HG03565 (cell line): ENCODE data around the gene CDH2.

Experiments used
- ATAC-seq: cut with Tn5 transposase; IDR thresholded peaks from one replicate; pipeline ENCODE4 v1.9.1; 2021; ENCODE audit warnings: mild to moderate bottlenecking, moderate library complexity; ENCODE audit not compliant: unreplicated experiment

Gene CDH2

GRCh38 chr18:28045880-28046279, 131.1 kb downstream of the CDH2 start:
- ATAC-seq: no peak

- ATAC-seq: no peak
Measured at GRCh38 chr18:28045176-28045810, 131.6 kb downstream of the CDH2 start.

- ATAC-seq: no peak
Measured at GRCh38 chr18:28044036-28044435, 132.9 kb downstream of the CDH2 start.

- no peak for ATAC-seq
Measured at GRCh38 chr18:28043631-28044030, 133.3 kb downstream of the CDH2 start.

GRCh38 chr18:28041366-28041765, 135.6 kb downstream of the CDH2 start:
- no peak for ATAC-seq

GRCh38 chr18:28040716-28041115, 136.2 kb downstream of the CDH2 start:
- ATAC-seq: no peak

- ATAC-seq: no peak
Measured at GRCh38 chr18:28040211-28040610, 136.7 kb downstream of the CDH2 start.

GRCh38 chr18:28039691-28040090, 137.2 kb downstream of the CDH2 start:
- no peak for ATAC-seq

GRCh38 chr18:28039078-28039477, 137.9 kb downstream of the CDH2 start:
- no peak for ATAC-seq

- ATAC-seq: no peak
Measured at GRCh38 chr18:28036488-28036887, 140.4 kb downstream of the CDH2 start.

GRCh38 chr18:28034567-28034966, 142.4 kb downstream of the CDH2 start:
- no peak for ATAC-seq

GRCh38 chr18:28032177-28032576, 144.8 kb downstream of the CDH2 start:
- no peak for ATAC-seq

- ATAC-seq: no peak
Measured at GRCh38 chr18:28030458-28030857, 146.5 kb downstream of the CDH2 start.

GRCh38 chr18:28027755-28028154, 149.2 kb downstream of the CDH2 start:
- no peak for ATAC-seq

- ATAC-seq: no peak
Measured at GRCh38 chr18:28019425-28020108, 157.4 kb downstream of the CDH2 start.

GRCh38 chr18:28018351-28018750, 158.6 kb downstream of the CDH2 start:
- no peak for ATAC-seq

GRCh38 chr18:28015671-28016070, 161.3 kb downstream of the CDH2 start:
- ATAC-seq: no peak

GRCh38 chr18:28013066-28013465, 163.9 kb downstream of the CDH2 start:
- ATAC-seq: no peak

GRCh38 chr18:28012336-28012735, 164.6 kb downstream of the CDH2 start:
- no peak for ATAC-seq

GRCh38 chr18:28009589-28009988, 167.3 kb downstream of the CDH2 start:
- no peak for ATAC-seq

- no peak for ATAC-seq
Measured at GRCh38 chr18:28007841-28008240, 169.1 kb downstream of the CDH2 start.

GRCh38 chr18:28005164-28005563, 171.8 kb downstream of the CDH2 start:
- no peak for ATAC-seq

GRCh38 chr18:28004606-28005005, 172.3 kb downstream of the CDH2 start:
- no peak for ATAC-seq
